C4-2B (cell line): ENCODE data around the gene WDR77.

Source experiments
- CTCF ChIP-seq: fragments of 450-650 bp; conservative IDR thresholded peaks from 2 replicates; pipeline ENCODE4 v1.5.1; 2017; ENCODE audit warnings: mild to moderate bottlenecking
- ZFX ChIP-seq: fragments of 450-650 bp; IDR thresholded peaks from 2 replicates; pipeline ENCODE4 v1.6.1; 2017

- no peak for TF ChIP-seq CTCF
- TF ChIP-seq ZFX: no peak
Observed at GRCh38 chr1:111490220-111490619, 41.2 kb upstream of the WDR77 start.
